AG04449 (cell line): ENCODE data around the gene ANO1.

Experiments
- CTCF ChIA-PET: fragments of 350-600 bp; formaldehyde crosslinking; extraction: SDS; loops from one replicate; lab custom pipeline; 2021; ENCODE audit warnings: antibody characterized with exemption; lab: Yijun Ruan, JAX
- POLR2A ChIA-PET: fragments of 400-600, 350-600 bp; formaldehyde crosslinking; extraction: SDS; loops from one replicate; lab custom pipeline; 2020; ENCODE audit warnings: antibody characterized with exemption, inconsistent platforms; lab: Yijun Ruan, JAX
- DNase-seq: peaks from one replicate; pipeline ENCODE4 v3.0.0-alpha.2; 2010; ENCODE audit warnings: low read depth, low spot score
- H3K4me3 ChIP-seq: 2 replicates; pipeline ENCODE4 v1.5.1; 2011; ENCODE audit warnings: low read depth, mild to moderate bottlenecking, control low read depth, low read length
- CTCF ChIP-seq: IDR thresholded peaks from one replicate; pipeline ENCODE4 v1.5.1; 2011; ENCODE audit warnings: mild to moderate bottlenecking, moderate library complexity, low read length, control low read depth, inconsistent platforms; ENCODE audit not compliant: insufficient read depth; ENCODE audit errors: missing control alignments

Gene ANO1

GRCh38 chr11:70060611-70061293, 17.4 kb upstream of the ANO1 start:
- no peak for DNase-seq
- ChIA-PET POLR2A (no interaction called here), CTCF (no interaction called here)
- no peak overlapping the region for H3K4me3 ChIP-seq
- TF ChIP-seq CTCF = no peak

DNA sequence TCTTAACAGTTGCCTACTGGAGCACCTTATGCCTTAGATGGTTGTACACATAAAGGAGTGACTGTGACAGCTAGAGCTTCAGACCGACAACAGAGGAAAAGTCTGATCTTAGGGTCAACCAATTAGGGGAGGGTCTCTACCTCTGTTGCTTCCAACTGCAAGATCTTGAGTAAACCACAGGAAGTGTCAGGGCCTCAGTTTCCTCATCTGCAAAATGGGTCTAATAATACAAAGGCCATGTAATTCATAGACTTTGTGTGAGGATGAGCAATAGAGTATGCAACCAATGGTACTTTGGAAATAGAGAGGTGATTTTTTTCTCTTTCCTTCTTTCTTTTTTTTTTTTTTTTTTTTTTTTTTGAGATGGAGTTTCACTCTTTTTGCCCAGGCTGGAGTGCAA, 16.4 kb upstream of the ANO1 start:
- no peak for TF ChIP-seq CTCF
- ChIA-PET POLR2A (no interaction called here), CTCF (no interaction called here)
- DNase-seq = no peak
- no peak overlapping the region for H3K4me3 ChIP-seq

- ChIA-PET CTCF (no interaction called here), POLR2A (no interaction called here)
- DNase-seq = no peak
- no peak for TF ChIP-seq CTCF
- no peak overlapping the region for H3K4me3 ChIP-seq
These were observed 15.0 kb upstream of the ANO1 start for GRCh38 chr11:70063121-70063520.

GRCh38 chr11:70063555-70063954, 14.6 kb upstream of the ANO1 start:
- ChIA-PET POLR2A (no interaction called here), CTCF (no interaction called here)
- TF ChIP-seq CTCF = no peak
- no peak overlapping the region for H3K4me3 ChIP-seq
- DNase-seq = no peak

- no peak overlapping the region for H3K4me3 ChIP-seq
- no peak for DNase-seq
- no peak for TF ChIP-seq CTCF
- POLR2A ChIA-PET = interaction anchor here (0.7 kb wide), 1 partner anchor 10 kb away, joined by 3 read pairs; no protein-coding TSS in a partner anchor
- CTCF ChIA-PET = no interaction called here
These were observed 13.9 kb upstream of the ANO1 start for GRCh38 chr11:70064008-70064725.

DNA sequence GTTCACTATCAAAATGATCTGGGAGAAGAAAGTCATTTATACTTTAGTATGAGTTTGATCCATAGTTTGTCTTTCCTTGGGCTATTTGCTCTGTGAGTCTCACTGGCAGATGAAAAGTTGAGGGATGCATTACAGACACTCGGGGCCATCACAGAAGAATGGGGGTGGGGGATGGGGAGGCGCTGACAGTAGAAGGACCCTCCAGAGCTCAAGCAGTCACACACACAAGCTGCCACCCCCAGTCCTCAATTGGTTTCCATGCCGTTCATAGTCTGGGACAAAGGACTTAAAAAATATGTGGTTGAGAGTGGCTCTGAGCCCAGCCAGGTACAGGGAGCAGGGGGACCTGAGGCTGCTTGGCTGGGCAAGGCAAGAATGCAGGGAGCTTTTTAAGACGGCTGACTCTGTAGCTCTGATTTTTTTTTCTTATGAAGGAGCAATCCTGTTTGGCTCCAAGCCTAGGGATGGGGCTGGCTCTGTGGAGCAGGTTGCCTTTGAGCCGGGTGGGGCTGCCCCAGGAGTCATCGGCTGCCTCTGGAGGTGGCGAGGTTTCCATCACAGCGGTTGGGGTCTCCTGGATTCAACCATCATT, 13.3 kb upstream of the ANO1 start:
- no peak overlapping the region for H3K4me3 ChIP-seq
- DNase-seq = no peak
- ChIA-PET CTCF (no interaction called here), POLR2A (interaction anchor here (0.7 kb wide), 1 partner anchor 11 kb away, joined by 3 read pairs; no protein-coding TSS in a partner anchor)
- no peak for TF ChIP-seq CTCF
